Measurements from ENCODE around the gene CETP. TPM values are rescaled to one million over a fixed set of nuclear protein-coding genes. Genes with fewer than 3 reads are reported as not detected.

Gene CETP
- total and polyA plus RNA-seq, 9 of the 15 experiments (the other 6 are each of a cell fraction or from before 2014, with no cell fraction given): 0.07 to 0.11 TPM; not detected in 7

DNA sequence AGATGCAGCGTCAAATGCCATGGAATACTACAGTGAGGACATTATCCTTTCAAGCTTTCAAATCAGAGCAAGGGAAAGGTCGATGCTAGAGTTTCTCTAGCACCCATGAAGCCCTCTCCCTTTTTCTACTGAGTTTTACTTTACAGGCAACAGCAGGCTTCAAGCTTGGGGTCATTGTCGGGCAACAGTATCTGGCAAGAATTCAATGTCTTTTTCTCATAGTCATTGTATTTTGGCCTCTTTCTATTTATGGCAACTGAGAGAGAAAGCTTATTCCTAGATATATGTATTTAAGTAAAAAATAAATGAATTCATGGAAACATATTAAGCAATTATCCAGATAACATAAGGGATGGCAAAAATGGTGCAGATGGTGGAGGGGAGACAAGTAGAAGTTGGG lies 364 bp upstream of the CETP start (continued):
- TF ChIP-seq ARID2 (IDR thresholded peaks at IDR 0.05) (no peak), ZFX (CRISPR knock-in tag; IDR thresholded peaks at IDR 0.05) (no peak), NCOA1 (IDR thresholded peaks at IDR 0.05; ENCODE audit: low read depth) (no peak), SIRT6 (IDR thresholded peaks at IDR 0.05; ENCODE audit: low read depth, low read length) (no peak), NR2C1 (IDR thresholded peaks at IDR 0.05) (no peak), NR2C1 (tag; IDR thresholded peaks at IDR 0.05) (no peak), ZNF445 (CRISPR knock-in tag; IDR thresholded peaks at IDR 0.05; ENCODE audit: low read depth) (no peak), ELF1 (tag; IDR thresholded peaks at IDR 0.05) (no peak), ZBTB8A (IDR thresholded peaks at IDR 0.05; ENCODE audit: partially characterized antibody) (no peak), KAT2B (IDR thresholded peaks at IDR 0.05; ENCODE audit: low read depth, low read length) (no peak)
- TF ChIP-seq, protein P1, sequence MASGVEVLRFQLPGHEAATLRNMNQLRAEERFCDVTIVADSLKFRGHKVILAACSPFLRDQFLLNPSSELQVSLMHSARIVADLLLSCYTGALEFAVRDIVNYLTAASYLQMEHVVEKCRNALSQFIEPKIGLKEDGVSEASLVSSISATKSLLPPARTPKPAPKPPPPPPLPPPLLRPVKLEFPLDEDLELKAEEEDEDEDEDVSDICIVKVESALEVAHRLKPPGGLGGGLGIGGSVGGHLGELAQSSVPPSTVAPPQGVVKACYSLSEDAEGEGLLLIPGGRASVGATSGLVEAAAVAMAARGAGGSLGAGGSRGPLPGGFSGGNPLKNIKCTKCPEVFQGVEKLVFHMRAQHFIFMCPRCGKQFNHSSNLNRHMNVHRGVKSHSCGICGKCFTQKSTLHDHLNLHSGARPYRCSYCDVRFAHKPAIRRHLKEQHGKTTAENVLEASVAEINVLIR (CRISPR knock-in tag; IDR thresholded peaks at IDR 0.05): no peak
- TF ChIP-seq, protein P2, sequence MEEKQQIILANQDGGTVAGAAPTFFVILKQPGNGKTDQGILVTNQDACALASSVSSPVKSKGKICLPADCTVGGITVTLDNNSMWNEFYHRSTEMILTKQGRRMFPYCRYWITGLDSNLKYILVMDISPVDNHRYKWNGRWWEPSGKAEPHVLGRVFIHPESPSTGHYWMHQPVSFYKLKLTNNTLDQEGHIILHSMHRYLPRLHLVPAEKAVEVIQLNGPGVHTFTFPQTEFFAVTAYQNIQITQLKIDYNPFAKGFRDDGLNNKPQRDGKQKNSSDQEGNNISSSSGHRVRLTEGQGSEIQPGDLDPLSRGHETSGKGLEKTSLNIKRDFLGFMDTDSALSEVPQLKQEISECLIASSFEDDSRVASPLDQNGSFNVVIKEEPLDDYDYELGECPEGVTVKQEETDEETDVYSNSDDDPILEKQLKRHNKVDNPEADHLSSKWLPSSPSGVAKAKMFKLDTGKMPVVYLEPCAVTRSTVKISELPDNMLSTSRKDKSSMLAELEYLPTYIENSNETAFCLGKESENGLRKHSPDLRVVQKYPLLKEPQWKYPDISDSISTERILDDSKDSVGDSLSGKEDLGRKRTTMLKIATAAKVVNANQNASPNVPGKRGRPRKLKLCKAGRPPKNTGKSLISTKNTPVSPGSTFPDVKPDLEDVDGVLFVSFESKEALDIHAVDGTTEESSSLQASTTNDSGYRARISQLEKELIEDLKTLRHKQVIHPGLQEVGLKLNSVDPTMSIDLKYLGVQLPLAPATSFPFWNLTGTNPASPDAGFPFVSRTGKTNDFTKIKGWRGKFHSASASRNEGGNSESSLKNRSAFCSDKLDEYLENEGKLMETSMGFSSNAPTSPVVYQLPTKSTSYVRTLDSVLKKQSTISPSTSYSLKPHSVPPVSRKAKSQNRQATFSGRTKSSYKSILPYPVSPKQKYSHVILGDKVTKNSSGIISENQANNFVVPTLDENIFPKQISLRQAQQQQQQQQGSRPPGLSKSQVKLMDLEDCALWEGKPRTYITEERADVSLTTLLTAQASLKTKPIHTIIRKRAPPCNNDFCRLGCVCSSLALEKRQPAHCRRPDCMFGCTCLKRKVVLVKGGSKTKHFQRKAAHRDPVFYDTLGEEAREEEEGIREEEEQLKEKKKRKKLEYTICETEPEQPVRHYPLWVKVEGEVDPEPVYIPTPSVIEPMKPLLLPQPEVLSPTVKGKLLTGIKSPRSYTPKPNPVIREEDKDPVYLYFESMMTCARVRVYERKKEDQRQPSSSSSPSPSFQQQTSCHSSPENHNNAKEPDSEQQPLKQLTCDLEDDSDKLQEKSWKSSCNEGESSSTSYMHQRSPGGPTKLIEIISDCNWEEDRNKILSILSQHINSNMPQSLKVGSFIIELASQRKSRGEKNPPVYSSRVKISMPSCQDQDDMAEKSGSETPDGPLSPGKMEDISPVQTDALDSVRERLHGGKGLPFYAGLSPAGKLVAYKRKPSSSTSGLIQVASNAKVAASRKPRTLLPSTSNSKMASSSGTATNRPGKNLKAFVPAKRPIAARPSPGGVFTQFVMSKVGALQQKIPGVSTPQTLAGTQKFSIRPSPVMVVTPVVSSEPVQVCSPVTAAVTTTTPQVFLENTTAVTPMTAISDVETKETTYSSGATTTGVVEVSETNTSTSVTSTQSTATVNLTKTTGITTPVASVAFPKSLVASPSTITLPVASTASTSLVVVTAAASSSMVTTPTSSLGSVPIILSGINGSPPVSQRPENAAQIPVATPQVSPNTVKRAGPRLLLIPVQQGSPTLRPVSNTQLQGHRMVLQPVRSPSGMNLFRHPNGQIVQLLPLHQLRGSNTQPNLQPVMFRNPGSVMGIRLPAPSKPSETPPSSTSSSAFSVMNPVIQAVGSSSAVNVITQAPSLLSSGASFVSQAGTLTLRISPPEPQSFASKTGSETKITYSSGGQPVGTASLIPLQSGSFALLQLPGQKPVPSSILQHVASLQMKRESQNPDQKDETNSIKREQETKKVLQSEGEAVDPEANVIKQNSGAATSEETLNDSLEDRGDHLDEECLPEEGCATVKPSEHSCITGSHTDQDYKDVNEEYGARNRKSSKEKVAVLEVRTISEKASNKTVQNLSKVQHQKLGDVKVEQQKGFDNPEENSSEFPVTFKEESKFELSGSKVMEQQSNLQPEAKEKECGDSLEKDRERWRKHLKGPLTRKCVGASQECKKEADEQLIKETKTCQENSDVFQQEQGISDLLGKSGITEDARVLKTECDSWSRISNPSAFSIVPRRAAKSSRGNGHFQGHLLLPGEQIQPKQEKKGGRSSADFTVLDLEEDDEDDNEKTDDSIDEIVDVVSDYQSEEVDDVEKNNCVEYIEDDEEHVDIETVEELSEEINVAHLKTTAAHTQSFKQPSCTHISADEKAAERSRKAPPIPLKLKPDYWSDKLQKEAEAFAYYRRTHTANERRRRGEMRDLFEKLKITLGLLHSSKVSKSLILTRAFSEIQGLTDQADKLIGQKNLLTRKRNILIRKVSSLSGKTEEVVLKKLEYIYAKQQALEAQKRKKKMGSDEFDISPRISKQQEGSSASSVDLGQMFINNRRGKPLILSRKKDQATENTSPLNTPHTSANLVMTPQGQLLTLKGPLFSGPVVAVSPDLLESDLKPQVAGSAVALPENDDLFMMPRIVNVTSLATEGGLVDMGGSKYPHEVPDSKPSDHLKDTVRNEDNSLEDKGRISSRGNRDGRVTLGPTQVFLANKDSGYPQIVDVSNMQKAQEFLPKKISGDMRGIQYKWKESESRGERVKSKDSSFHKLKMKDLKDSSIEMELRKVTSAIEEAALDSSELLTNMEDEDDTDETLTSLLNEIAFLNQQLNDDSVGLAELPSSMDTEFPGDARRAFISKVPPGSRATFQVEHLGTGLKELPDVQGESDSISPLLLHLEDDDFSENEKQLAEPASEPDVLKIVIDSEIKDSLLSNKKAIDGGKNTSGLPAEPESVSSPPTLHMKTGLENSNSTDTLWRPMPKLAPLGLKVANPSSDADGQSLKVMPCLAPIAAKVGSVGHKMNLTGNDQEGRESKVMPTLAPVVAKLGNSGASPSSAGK (IDR thresholded peaks at IDR 0.05): no peak
- TF ChIP-seq, protein P3, sequence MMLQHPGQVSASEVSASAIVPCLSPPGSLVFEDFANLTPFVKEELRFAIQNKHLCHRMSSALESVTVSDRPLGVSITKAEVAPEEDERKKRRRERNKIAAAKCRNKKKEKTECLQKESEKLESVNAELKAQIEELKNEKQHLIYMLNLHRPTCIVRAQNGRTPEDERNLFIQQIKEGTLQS (IDR thresholded peaks at IDR 0.05): no peak
- TF ChIP-seq, protein P3 (CRISPR knock-in tag; conservative IDR thresholded peaks at IDR 0.05): no peak

All from K562 (cell line).